Caki2 (cell line): Measurements from ENCODE around the gene STK39. TPM values are rescaled to one million over a fixed set of nuclear protein-coding genes. Genes with fewer than 3 reads are reported as not detected.

Experiments used
- DNase-seq: peaks from one replicate; pipeline ENCODE4 v3.0.0-alpha.2; 2015; ENCODE audit warnings: low read depth
- in situ Hi-C: cut with HindIII; loops from 2 replicates; pipeline ENCODE4 v1.10.0; 2016; ENCODE audit warnings: low sequenced_read_pairs, low pct_unique_long_range_greater_than_20kb, mixed read lengths
- total RNA-seq: library from RNA; depleted of rRNA; stranded (reverse); fragments of >200 nt; shearing (Covaris generic); gene quantifications from 2 replicates; pipeline ENCODE4 v1.2.3, GENCODE V29; 2014; ENCODE audit warnings: low replicate concordance

Gene STK39
- total RNA-seq, 1 experiment from 2014 or later: 22.3 TPM

DNA sequence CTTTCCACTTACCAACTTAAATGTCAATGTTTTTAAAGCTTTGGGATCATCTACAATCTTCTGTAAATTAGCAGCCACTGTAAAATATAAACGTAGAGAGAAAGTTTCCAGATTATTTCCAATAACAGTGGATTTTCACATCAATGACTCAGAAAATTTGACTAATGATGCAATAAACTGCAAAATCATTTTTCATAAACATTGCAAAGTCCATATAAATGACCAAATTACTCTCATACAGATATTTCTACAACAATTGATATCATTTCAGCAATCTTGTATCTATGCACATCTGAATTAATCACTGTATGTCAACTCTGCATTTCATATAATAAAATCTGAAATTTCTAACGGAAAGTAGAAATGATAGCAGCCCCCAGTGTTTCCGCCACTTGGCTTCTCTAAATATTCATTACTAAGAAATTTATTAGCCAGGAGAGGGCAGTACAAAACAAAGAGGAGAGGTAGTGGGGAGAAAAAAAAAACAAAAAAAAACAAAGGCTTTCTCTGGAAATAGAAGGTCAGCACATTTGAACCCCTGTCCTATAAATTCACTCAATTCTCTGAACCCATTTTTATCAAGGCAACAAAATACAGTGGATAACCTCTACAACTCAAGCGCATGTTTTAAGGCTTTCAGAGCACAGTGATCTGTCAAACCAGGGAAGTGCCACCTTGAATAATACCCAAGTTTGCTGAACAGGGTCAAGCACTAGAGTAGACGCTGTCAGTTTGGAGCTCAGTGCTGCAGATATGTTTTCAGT is 282.6 kb downstream of the STK39 start:
- in situ Hi-C loops: no loop called here
- peak; percentile 35 for DNase-seq

DNA sequence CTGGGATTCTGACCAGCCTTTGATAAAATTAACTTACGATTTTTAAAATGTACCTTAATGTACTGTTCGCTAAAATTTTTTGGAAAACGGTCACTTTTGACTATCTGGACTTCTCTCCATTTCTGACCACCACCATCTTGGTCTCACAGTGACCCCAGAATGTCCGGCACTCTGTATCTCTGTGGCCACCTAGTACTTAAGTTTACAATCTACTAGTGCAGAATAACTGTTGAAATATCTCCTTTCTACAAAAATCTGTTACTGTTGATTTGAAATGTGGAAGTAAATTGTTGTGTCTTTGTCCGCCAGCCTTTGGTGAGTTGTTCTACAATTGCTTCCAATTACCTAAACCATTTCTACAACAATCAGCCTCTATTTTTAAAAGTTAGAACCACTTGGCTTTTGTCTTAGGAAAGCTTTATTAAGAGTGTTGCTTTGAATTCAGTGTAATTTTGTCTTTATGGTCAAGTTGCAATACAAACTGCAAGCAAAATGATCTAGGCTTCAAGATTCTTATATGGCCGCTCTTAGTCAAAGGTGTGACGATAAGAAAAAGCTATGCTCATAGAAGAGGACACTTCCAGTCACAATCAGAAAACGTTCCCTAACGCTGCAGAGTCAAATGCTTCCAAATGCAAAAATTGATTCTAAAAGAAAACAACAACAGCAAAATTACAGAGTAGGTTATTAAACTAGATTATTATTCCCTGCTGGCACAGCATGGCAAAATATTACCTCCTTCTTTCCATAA is 283.3 kb downstream of the STK39 start:
- in situ Hi-C loops: no loop called here
- no peak for DNase-seq

DNA sequence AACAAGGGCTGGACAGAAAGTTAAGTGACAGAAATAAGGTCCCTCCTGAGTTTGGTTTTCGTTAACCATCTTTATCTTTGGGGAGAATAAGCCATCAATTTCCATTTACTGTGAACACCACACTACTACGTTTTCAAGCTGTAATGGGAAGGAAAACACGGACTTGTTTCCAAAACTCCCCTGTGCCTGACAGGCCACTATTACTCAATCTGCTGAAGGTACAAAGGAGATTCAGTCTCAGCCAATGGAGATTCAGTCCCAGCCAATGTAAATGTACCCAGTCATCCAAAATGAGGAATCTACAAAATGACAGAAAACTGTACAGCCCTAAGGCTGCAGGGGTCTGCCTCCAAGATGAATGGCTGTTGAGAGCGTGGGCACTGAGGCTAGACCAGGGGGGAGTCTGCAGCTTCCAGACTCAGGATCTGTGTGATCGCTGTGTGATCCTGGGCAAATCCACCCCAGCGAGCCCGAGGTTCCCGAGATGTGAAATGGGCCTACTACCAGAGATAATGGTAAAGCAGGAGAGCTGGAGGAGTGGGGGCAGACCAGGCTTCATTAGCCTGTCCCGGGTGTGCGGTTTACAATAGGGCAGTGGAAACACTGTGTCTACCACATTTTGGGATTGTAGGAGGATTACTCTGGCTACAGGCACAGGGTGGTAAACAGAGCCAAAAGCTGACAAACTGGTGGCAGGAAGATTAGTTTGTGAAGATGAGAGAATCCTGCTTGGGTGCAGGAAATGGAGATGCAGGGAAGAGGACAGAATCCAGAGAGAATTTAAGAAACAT is 284.8 kb downstream of the STK39 start:
- in situ Hi-C loops: no loop called here
- DNase-seq: no peak

DNA sequence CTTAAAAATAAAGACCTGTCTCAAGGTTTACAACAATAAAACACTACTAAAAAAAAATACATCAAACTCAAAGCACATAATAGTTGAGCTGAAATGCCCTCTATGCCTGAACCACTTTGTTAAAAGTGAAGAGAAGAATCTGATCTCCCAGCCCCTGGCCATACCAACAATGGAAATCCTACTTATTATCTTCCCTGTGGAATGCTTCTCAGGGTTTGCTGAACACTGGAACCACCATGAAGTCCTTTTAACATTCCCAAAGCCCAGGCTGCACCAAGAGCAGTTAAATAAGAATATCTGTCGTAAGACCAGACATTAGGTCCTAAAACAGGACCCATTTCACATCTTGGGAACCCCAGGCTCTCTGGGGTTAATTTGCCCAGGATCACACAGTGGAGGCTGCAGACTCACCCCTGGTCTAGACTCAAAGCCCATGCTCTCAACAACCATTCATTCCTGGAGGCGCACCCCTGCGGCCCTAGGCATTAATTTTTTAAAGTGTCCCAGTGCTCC is 285.8 kb downstream of the STK39 start:
- no peak for DNase-seq
- in situ Hi-C loops: no loop called here

DNA sequence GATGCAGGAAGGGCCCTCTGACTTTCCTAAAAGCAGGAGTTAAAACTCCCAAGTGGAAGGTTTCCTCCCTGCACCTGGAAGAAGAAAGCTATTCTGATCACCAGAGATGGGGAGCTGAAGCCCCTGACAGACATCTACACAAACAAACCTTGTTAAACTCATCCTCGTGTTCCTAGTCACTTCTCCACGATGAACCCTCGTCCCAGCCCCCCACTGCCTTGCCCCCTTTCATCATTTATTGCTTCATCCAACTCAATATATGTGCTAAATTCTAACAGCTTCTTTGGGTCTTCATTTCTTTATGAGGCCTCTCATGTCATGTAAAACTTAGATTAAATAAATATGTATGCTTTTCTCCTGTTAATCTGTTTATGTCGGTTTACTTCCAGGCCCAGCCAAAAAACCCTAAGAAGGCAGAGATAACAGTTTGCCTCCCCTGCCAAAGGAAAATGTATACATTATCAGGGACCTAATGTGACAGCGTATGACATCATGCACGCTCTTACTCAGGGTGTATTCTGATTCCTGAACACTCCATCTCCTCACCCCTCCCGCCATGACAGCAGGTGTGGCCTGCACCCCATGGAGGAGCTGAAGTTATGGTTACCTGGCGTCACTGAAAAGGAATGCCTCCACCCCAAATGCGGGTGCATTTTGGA is 287.2 kb downstream of the STK39 start:
- in situ Hi-C loops: no loop called here
- no peak for DNase-seq

DNA sequence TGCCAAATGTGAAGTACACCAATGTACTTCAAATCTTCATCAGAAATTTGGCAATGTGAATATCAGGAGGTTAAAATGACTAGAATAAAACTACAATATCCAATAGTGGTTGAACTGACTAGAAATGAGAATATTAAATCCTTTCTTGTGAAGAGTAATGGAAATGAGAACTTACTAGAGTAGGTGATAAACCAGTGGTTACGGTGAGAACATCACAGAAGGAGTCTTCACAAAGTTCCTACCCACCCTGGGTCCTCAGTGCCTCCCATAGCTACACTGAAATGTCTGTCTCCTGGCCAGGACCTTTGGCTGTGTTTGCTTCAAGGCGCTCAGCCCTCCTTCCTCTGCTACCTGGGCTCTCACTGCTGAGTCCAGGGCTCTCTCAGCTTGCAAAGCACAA is 289.7 kb downstream of the STK39 start:
- DNase-seq: no peak
- in situ Hi-C loops: no loop called here

DNA sequence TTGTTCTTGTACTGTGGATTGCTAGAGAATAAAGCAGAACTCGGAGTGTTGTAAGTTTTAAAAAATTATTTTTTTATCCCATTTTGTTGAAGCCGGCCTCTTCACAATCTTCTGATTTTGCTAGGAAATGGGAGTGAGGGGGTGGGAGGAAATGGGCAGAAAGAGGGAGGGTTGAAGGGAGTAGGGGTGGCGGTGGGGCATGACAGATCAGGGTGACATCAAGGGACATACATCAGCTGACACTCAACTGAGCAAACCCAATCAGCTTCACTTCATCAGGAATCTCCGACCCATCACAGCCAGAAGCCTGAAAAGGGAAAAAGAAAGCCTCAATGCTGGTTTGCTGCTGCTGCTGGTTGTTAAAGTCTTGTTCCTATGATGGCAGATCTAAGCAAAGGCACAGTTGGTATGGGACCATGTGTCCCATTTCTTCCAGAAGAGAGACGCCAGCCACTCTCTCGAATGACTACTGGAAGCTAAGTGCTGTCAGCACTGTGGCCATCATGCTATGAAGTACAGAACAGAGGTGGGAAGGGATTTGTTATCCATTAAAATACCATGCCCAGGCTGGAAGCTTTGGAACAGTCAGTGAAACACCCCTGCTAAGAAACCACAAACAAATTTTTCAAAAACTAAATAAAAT is 292.0 kb downstream of the STK39 start:
- DNase-seq: no peak
- in situ Hi-C loops: no loop called here

DNA sequence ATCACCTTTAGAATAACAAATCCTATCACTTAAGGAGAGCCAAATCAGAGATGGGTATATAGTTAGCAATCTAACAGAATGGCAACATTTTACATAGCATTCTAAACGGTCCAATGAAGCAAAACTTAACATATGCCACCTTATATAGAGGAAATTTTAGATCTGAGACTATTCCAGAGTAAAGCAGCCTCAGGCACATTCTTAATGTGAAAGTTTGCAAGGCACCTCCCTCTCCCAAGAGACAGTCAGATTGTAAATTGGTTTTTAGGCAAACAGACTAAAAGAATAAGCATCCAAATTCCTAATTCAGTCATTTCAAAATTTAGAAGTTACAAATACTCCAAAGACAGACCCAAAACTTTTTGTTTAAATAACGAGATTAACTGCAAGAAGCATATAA is 292.9 kb downstream of the STK39 start:
- DNase-seq: no peak
- in situ Hi-C loops: no loop called here

DNA sequence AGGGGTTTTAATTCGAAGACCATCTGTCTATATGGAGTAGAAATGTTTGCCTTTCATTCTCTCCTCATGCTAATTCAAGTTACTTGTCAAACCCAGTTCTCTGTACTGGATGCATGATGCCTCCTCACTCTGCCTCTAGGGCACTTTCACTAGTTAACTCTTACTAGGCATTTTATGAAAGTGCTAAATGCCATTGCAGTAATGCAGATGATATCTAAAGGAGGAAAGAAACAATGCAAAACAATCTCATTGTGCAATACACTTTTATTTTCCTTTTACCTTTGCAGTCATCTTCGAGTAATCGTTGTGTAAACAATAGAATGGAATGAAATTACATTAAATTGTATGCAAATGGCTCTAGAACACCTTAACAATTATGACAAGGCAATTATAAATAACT is 293.6 kb downstream of the STK39 start:
- in situ Hi-C loops: no loop called here
- DNase-seq: no peak

DNA sequence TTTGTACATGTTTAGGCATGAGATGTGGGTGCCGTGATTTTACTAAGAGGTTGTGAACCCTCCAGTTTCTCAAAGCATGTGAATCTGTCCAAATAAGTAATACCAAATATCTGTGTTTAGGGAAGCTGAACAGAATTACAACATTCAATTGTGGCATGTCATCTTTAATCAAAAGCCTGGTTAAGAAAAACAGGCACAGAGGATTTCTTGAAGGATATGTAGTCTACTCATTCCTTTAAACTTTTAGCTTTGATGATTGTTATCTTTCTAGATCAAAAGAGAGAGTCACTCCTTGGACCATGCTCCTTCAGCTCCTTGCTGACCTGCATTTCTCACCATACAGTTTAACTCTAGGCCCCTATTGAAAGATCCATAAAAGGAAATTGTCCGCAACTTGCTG is 296.8 kb downstream of the STK39 start:
- DNase-seq: no peak
- in situ Hi-C loops: no loop called here

DNA sequence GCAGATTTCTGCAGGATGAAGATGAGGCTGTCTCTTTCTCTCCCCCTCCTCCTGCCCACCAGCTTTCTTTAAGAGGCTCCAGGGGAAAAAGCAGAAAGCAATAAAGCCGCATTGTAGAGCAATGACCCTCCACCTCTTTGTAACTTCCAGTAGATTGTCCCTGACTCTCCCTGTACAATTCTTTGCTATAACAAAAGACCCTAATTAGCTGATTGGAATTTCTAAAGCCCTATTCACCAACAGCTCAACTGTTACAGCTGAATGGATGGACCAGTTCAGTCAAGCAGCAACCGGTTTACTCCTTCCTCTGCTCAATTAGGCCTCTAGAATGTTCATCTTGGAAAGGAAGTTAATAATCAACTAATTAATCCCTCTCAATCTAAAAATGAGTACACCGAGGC is 301.0 kb downstream of the STK39 start:
- in situ Hi-C loops: no loop called here
- peak; percentile 27 for DNase-seq

DNA sequence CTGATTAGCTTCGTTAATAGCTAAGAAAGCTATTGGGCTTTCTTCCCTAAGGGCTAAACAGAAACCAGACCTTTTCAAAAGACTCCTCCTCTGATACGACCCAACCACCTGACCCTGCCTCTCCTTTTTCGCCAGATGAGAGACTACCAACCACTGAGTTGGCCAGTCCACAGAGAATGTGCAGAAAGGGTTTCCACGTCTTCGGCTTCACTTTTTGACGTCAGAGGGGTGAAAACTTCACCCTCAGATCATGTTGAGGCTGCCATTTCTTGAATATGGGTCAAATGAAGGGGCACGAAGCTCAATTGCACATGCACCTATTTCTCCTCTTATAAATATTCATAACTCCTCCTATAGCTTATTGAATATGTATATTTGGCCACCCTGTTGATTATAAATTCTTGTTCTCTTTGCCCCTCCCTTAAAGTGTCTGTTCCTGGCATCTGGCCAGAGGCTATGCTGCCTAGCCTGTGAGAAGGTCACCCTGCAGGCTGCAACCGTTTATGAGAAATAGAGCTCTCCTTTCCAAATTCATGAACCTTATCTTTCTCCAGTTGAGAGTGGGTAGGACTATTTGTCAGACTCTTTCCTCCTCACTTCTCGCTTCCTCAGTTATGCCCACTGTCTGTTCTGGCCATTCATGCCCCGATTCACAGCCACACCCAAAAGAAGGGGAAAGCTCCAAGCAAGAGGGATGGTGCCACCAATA is 301.6 kb downstream of the STK39 start:
- peak; percentile 10 for DNase-seq
- in situ Hi-C loops: no loop called here

DNA sequence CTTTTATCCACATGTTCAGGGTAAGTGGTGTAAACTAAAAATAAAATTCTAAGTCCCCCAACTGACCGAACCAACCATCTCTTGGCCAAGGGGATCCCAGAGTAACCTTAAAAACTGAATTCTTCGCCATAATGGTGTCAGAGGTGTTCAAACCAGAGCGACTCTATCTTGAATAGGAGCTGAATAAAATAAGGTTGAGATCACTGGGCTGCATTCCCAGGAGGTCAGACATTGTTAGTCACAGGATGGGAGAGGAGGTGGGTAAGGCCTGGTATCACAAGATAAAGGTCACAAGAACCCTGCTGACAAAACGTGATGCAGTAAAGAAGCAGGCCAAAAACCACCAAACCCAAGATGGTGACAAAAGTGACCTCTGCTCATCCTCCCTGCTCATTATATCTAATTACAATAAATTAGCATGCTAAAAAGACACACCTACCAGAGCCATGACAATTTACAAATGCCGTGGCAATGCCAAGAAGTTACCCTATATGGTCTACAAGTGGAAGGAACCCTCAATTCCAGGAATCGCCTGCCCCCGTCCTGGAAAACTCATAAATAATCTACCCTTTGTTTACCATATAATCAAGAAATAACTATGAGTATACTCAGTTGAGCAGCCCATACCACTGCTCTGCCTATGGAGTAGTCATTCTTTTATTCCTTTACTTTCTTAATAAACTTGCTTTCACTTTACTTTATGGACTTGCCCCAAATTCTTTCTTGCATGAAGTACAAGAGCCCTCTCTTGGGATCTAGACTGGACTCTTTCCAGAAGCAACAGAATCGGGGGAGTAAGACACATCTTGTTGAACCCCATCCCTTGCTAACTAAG is 302.4 kb downstream of the STK39 start:
- no peak for DNase-seq
- in situ Hi-C loops: no loop called here

DNA sequence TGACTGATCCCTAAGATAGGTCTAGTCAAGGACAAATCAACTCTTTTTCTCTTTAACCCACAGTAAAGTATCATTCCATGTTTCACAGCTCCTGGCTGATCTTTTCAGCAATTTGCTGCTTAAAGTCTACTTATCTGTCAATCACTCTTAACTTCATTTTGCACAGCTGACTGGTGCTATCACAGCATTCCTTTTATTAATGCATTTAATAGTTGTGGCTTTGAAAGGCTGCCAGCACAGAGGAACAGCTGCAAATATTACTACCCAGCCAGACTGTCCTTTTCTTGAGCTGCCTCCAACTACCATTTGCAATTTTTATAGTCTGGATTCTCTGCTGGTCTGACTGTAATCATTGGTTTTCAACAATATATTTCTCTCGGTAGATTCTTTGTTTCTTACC is 303.5 kb downstream of the STK39 start:
- in situ Hi-C loops: no loop called here
- no peak for DNase-seq

DNA sequence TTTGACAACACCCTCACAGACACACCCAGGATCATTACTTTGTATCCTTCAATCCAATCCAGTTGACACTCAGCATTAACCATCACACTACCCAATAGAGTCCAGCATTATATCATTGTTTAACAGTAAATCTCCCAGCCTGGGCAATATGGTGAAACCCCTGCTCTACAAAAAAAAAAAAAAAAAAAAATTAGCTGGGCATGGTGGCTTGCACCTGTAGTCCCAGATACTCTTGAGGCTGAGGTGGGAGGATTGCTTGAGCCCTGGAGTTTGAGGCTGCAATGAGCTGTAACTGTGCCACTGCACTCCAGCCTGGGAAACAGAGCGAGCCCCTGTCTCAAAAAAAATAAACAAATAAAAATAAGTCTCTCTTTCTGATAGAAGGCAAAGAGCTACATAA is 304.0 kb downstream of the STK39 start:
- in situ Hi-C loops: no loop called here
- DNase-seq: no peak

DNA sequence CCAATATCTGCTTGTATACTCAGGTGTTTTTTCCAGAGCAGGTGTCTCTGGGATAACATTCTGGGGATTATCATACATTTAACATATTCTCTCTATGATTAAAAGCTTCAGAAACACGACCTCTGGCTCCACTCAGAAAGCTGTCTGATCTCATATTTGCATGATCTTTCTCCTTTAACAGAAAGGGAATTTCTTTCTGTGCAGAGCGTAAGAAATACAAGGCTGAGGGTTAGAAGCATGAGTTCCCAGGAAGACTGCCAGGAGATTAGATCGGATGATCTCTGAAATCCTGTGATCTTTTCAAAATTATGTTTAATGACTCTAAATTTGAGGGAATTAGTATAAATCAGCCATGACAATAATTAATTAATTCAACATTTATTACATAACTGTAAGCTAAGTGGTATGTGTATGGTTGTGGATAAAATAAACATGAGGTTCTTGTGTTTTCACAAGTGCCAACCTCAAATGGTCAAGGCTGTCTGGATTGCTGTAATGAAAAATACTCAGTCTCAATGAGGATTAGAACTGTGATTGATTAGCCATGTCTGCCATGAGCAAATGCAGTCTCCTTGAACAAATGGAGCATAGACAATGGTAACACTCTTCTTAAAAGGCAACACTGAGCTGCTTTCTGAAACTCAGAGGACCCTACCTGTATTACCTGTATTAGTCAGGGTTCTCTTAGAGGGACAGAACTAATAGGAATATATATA is 304.9 kb downstream of the STK39 start:
- in situ Hi-C loops: no loop called here
- DNase-seq: no peak
